ENCODE data around the gene TNFRSF18.

DNA sequence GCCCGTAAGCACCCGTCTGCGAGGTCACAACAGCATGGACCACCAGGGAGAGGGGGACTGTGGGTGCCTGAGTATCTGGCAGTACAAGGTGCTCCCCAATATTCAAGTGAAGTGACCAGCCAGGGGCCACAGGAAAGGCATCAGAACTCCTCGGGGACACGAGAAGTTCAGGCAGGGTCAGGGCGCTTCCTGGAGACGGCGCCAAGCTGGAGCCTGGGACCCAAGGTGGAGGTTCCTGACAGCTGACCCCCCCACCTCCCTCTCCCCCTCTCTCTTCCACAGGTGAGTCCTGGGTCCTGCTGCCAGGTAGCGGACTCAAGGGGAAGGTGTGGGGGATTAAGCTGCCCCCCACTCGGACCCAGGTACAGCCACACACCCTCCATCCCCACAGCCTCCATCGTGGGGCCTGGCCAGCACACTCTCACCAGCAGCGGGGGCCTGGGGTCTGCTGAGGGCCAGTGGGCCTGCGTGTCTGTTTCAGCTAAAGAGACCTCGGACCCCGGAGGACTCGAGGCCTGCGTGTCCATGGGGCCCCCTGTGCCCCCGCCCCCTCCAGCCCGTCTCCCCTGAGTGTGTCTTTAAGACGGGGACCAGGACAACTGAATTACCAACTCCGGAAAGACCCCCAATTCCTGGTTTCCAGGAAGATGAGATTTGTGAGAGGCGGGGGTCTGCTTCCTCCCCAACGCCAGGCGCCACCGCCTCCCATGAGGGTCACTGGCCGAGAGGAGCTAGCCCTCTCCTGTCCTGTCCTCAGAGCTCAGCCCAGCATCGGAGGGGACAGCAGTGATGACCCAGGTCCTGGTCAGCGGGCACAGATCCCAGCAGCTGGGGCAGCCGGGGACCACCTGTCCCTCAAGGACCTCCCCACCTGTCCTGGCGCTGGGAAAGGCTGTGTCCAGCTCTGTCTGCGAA is 6.2 kb downstream of the TNFRSF18 start:
- TF ChIP-seq, protein P1, sequence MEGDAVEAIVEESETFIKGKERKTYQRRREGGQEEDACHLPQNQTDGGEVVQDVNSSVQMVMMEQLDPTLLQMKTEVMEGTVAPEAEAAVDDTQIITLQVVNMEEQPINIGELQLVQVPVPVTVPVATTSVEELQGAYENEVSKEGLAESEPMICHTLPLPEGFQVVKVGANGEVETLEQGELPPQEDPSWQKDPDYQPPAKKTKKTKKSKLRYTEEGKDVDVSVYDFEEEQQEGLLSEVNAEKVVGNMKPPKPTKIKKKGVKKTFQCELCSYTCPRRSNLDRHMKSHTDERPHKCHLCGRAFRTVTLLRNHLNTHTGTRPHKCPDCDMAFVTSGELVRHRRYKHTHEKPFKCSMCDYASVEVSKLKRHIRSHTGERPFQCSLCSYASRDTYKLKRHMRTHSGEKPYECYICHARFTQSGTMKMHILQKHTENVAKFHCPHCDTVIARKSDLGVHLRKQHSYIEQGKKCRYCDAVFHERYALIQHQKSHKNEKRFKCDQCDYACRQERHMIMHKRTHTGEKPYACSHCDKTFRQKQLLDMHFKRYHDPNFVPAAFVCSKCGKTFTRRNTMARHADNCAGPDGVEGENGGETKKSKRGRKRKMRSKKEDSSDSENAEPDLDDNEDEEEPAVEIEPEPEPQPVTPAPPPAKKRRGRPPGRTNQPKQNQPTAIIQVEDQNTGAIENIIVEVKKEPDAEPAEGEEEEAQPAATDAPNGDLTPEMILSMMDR (conservative IDR thresholded peaks at IDR 0.05; ENCODE audit: low read length): no peak
- TF ChIP-seq EZH2phosphoT487 (IDR thresholded peaks at IDR 0.05; ENCODE audit: borderline replicate concordance, low read depth, low read length): no peak

Data from OCI-LY7 (cell line).